DMS114 treated with DMSO at 0.1 percent for 48 hours (cell line): Measurements from ENCODE around the gene CRTC3.
"Not testable (repeated sequence)": the region's sequence is repeated elsewhere in the genome, so short reads cannot be mapped to it uniquely, and the experiment has no call there.

Experiments
- DNase-seq: peaks from one replicate; lab custom pipeline; 2025; ENCODE audit not compliant: unreplicated experiment; lab: John Stamatoyannopoulos, UW

CRTC3 gene

GRCh38 chr15:90667073-90667754 lies 137.5 kb downstream of the CRTC3 start:
- no peak for DNase-seq

- DNase-seq, result not testable (repeated sequence)
Observed at GRCh38 chr15:90667755-90668345, 138.1 kb downstream of the CRTC3 start.

- DNase-seq, result not testable (repeated sequence)
Observed at GRCh38 chr15:90670631-90671030, 140.9 kb downstream of the CRTC3 start.

DNA sequence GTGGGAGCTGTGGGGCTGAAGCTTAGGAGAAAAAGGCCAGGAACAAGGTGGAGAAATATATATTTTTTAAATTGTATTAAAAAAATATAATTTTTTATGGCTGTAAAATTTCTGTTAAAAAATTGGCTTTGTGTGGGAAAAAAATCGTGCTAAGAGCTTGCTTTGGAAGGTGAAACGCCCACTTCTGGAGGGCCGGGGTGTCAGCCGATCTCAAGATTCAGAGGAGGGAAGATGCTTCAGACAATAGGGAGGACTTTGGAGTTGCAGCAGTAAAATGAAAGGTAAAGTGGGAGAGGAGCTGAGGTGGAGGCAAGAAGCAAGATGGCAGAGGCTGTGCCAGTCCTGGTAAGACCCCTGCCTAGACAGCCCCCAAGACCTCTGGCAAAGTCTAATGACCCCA lies 141.5 kb downstream of the CRTC3 start:
- no peak for DNase-seq

DNA sequence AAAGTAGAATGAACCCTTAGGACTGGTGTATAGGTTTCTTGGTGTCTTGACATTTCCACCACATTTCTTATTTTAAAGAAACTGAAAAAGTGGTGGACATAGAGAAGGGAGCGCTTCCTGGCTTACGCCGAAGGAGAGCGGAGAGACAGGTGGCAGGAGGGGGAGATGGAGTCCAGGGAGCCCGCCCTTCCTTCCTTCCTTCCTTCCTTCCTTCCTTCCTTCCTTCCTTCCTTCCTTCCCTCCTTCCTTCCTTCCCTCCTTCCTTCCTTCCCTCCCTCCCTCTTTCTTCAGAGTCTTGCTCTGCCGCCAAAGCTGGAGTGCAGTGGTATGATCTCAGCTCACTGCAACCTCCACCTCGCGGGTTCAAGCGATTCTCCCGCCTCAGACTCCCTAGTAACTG lies 143.6 kb downstream of the CRTC3 start:
- not testable (repeated sequence) for DNase-seq

GRCh38 chr15:90674476-90674875 lies 144.8 kb downstream of the CRTC3 start:
- DNase-seq, result no peak

DNA sequence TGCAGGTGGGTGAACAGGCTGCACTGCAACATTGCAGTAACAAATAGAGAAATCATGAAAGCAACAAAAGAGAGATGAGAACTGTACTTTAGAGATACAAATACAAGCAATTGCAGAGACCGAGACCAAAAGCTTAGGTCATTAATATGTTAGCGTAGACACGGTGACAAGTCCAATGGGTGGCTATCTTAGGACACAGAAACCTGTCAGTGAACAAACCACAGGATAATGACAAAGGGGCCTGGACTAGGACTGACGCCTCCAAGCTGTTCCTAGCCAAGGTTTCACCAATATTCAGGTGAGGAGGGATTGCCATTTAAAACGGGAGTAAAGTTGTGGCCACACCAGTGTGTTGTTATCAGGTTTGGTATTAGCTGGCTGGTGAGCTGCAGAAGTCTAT lies 145.7 kb downstream of the CRTC3 start:
- DNase-seq, result no peak

- DNase-seq, result no peak
Observed at GRCh38 chr15:90677807-90678790, 148.4 kb downstream of the CRTC3 start.

- DNase-seq, result no peak
Observed at GRCh38 chr15:90679959-90680358, 150.2 kb downstream of the CRTC3 start.

DNA sequence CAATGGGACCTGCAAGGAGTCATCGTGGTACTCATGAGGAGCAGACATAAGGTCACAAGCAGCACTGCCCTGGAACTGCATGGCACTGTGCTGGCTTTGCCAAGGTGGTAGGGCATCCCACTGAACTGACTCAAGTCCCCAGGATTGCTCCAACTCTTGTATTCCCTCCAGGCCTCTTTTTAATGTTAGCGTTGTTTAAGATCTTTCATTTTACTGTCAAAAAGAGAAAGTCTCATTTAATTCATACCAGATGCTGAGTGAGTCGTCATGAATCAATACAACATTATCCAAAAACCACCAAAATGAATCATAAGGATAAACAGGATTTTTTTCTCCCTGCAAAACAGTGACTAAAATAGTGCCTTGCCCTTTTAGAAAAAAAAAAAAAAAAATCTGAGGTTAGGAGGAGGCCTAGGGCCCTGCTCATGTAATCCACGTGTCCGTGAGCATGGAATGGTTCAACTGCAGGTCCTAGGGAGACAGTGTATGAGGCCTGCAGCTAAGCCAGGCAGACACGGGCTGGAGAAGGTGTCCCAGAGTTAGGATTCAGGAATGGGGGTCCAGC lies 150.7 kb downstream of the CRTC3 start:
- DNase-seq, result no peak

DNA sequence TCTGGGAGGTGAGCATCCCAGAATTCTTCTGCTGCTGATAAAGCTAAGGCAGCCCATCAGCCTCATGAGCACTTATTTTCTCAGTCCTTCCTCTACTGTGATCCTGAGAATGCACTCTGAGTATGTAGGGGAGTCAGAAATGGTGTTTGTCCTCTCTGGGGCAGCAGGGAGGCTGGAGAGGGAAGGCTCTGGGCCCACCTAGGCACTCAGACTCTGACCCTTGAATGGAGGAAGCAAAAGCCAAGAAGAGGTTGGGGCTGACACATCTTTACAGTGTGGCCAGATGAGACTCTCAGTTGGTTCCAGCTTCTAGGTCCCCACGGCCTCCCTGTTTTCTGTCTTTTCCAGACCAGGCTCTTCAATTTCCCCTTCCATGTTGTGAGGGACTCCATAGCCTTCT lies 151.3 kb downstream of the CRTC3 start:
- no peak for DNase-seq

DNA sequence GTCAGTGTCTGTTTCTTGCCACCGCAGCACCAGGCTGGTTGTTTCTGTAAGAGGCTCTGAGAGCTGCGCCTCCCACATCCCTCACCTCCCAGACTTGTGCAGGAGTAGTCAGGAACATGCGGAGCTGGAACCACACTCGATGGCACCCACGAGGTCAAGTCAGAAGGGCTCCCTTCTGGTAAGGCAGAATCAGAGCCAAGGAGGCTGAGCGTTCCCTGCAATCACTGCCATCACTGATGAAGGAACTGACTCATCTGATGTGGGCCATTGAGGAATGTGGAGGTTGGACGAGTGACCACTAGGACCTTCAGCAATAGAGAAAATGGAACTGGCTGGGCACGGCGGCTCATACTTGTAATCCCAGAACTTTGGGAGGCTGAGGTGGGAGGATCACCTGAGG lies 151.8 kb downstream of the CRTC3 start:
- no peak for DNase-seq

- no peak for DNase-seq
Observed at GRCh38 chr15:90683371-90683770, 153.6 kb downstream of the CRTC3 start.

GRCh38 chr15:90683876-90684275 lies 154.2 kb downstream of the CRTC3 start:
- DNase-seq, result no peak

- DNase-seq, result no peak
Observed at GRCh38 chr15:90684281-90684680, 154.6 kb downstream of the CRTC3 start.

GRCh38 chr15:90685591-90686434 lies 156.1 kb downstream of the CRTC3 start:
- no peak for DNase-seq

- DNase-seq, result no peak
Observed at GRCh38 chr15:90686435-90687218, 156.9 kb downstream of the CRTC3 start.

DNA sequence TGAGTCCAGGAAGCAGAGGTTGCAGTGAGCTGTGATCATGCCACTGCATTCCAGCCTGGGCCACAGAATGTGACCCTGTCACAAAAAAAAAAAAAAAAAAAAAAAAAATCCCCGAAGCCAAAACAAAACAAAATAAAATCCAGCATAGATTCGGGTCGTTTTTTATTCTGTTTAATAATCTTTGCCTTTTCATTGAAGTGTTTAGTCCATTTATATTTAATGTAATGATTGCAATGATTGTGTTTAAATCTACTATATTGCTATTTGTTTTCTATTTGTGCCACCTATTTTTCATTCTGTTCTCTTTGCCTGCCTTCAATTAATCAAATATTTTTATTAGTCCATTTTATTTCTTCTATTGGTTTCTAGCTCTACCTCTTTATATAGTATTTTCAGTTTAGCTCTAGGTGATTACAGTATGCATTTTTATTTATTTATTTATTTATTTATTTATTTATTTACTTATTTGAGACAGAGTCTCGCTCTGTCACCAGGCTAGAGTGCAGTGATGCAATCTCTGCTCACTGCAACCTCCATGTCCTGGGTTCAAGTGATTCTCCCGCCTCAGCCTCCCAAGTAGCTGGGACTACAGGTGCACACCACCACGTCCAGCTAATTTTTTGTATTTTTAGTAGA lies 159.7 kb downstream of the CRTC3 start:
- not testable (repeated sequence) for DNase-seq

GRCh38 chr15:90690585-90690984 lies 160.9 kb downstream of the CRTC3 start:
- no peak for DNase-seq
